CD8-positive, alpha-beta memory T cell (primary cell): ENCODE data around the gene STAT4. TPM values are rescaled to one million over a fixed set of nuclear protein-coding genes. Genes with fewer than 3 reads are reported as not detected.
A peak's percentile ranks its signal among the peaks of the same experiment; 100 is the strongest.
"Not testable (repeated sequence)": the region's sequence is repeated elsewhere in the genome, so short reads cannot be mapped to it uniquely, and the experiment has no call there.

Experiments used
- CTCF ChIA-PET: fragments of 350-600 bp; sonication (Branson Sonifier 250); formaldehyde crosslinking; loops from one replicate; lab custom pipeline; 2021; ENCODE audit warnings: antibody characterized with exemption; lab: Charles Lee
- POLR2A ChIA-PET: fragments of 350-600 bp; sonication (Branson Sonifier 250); formaldehyde crosslinking; loops from one replicate; lab custom pipeline; 2021; ENCODE audit warnings: antibody characterized with exemption; lab: Charles Lee
- DNase-seq, 5 donors: peaks; one replicate each; pipeline versions ENCODE4 v3.0.0 to v3.0.0-alpha.2; 2020 to 2022; ENCODE audit warnings: mixed read lengths in 1 of 5
- H3K27ac ChIP-seq: one replicate; pipeline ENCODE4 v1.7.0; 2013; ENCODE audit warnings: low read depth, mild to moderate bottlenecking, low read length, moderate library complexity
- H3K27me3 ChIP-seq: 2 replicates; pipeline ENCODE4 v1.7.0; 2013; ENCODE audit warnings: low read length, mild to moderate bottlenecking; ENCODE audit not compliant: insufficient read depth, poor library complexity, severe bottlenecking
- H3K36me3 ChIP-seq: 2 replicates; pipeline ENCODE4 v1.7.0; 2013; ENCODE audit warnings: mild to moderate bottlenecking, low read length, moderate library complexity; ENCODE audit not compliant: insufficient read depth
- H3K4me1 ChIP-seq: 2 replicates; pipeline ENCODE4 v1.7.0; 2013; ENCODE audit warnings: mild to moderate bottlenecking, low read length, moderate library complexity; ENCODE audit not compliant: insufficient read depth
- H3K4me3 ChIP-seq: 2 replicates; pipeline ENCODE4 v1.7.0; 2013; ENCODE audit warnings: mild to moderate bottlenecking, low read length
- H3K9me3 ChIP-seq: 2 replicates; pipeline ENCODE4 v1.7.0; 2013; ENCODE audit warnings: mild to moderate bottlenecking, low read length
- H3K27ac Mint-ChIP-seq, 8 donors: one replicate each; pipeline ENCODE4 v1.8.0; 2020 to 2021; ENCODE audit warnings: mixed read lengths in 8 of 8, mild to moderate bottlenecking in 6 of 8, inconsistent platforms in 3 of 8, moderate library complexity in 3 of 8
- H3K27me3 Mint-ChIP-seq, 2 donors: one replicate each; pipeline ENCODE4 v1.8.0; 2020 to 2021; ENCODE audit warnings: mixed read lengths in 2 of 2, mild to moderate bottlenecking in 1 of 2, moderate library complexity in 1 of 2
- H3K36me3 Mint-ChIP-seq, 3 donors: one replicate each; pipeline ENCODE4 v1.8.0; 2020 to 2021; ENCODE audit warnings: mixed read lengths in 3 of 3, inconsistent platforms in 1 of 3, mild to moderate bottlenecking in 1 of 3
- H3K4me1 Mint-ChIP-seq, 3 donors: one replicate each; pipeline ENCODE4 v1.8.0; 2020 to 2021; ENCODE audit warnings: mixed read lengths in 3 of 3, inconsistent platforms in 1 of 3, mild to moderate bottlenecking in 1 of 3
- H3K4me3 Mint-ChIP-seq, 7 donors: one replicate each; pipeline ENCODE4 v1.8.0; 2020 to 2021; ENCODE audit warnings: mixed read lengths in 7 of 7, mild to moderate bottlenecking in 6 of 7, moderate library complexity in 4 of 7, inconsistent platforms in 2 of 7
- H3K9me3 Mint-ChIP-seq, 5 donors: one replicate each; pipeline ENCODE4 v1.8.0; 2020 to 2022; ENCODE audit warnings: mixed read lengths in 5 of 5, mild to moderate bottlenecking in 3 of 5, moderate library complexity in 2 of 5, inconsistent platforms in 1 of 5
- polyA plus RNA-seq: library from polyadenylated mRNA; unstranded; fragments of 300-500 nt; fragmentation: Illumina TruSeq; gene quantifications from one replicate; pipeline ENCODE4 v1.2.3, GENCODE V29; 2021
- total RNA-seq, 2 experiments: library from RNA; stranded (reverse); gene quantifications; one replicate each; pipeline ENCODE4 v1.2.3, GENCODE V29; 2021

STAT4 gene
- total and polyA plus RNA-seq, 3 experiments from 2014 or later = 53.0 to 88.2 (median 54.7) TPM

- ChIA-PET POLR2A (interaction anchor here (1.0 kb wide), 1 partner anchor 31 kb away, joined by 3 read pairs; no protein-coding TSS in a partner anchor), CTCF (interaction anchor here (1.2 kb wide), 1 partner anchor 84 kb away, joined by 3 read pairs; no protein-coding TSS in a partner anchor)
- Histone ChIP-seq H3K4me3 (no peak overlapping the region), H3K27ac (no peak overlapping the region), H3K36me3 (peaks cover 94% of the 10 kb centered on the region), H3K27me3 (no peaks in the 10 kb centered on the region), H3K9me3 (no peaks in the 10 kb centered on the region), H3K4me1 (peaks cover 14% of the 10 kb centered on the region)
- H3K27ac Mint-ChIP-seq = peak overlapping the region in 7 of 8 donors; percentile 21 to 80 (median 64)
- no peak for DNase-seq
- peak overlapping the region in 1 of 7 donors; percentile 33 for H3K4me3 Mint-ChIP-seq
- H3K9me3 Mint-ChIP-seq = peaks cover 0 to 2% (median 0%) of the 10 kb centered on the region in 5 donors
- peaks cover 30 to 93% (median 60%) of the 10 kb centered on the region in 3 donors for H3K36me3 Mint-ChIP-seq
- no peaks in the 10 kb centered on the region for H3K27me3 Mint-ChIP-seq
- peaks cover 36 to 75% (median 65%) of the 10 kb centered on the region in 3 donors for H3K4me1 Mint-ChIP-seq
These were observed 151.7 kb downstream of the STAT4 start for GRCh38 chr2:190999058-190999457.

- Mint-ChIP-seq H3K27me3 (no peaks in the 10 kb centered on the region), H3K4me1 (peaks cover 34 to 70% (median 59%) of the 10 kb centered on the region in 3 donors)
- CTCF ChIA-PET = interaction anchor here (0.9 to 2.5 kb wide), 9 partner anchors 10 to 158 kb away, joined by 3 to 13 read pairs (median 5); no protein-coding TSS in a partner anchor
These were observed 153.2 kb downstream of the STAT4 start for GRCh38 chr2:190997526-190998113.

GRCh38 chr2:190996947-190997346, 153.8 kb downstream of the STAT4 start:
- H3K9me3 ChIP-seq = no peaks in the 10 kb centered on the region
- no peaks in the 10 kb centered on the region for H3K27me3 ChIP-seq
- H3K27me3 Mint-ChIP-seq = no peaks in the 10 kb centered on the region
- DNase-seq = no peak
- peaks cover 2% of the 10 kb centered on the region for H3K4me1 ChIP-seq
- CTCF ChIA-PET = interaction anchor here (0.8 to 2.5 kb wide), 15 partner anchors 10 to 213 kb away, joined by 3 to 13 read pairs (median 4); no protein-coding TSS in a partner anchor
- H3K4me1 Mint-ChIP-seq = peaks cover 30 to 65% (median 57%) of the 10 kb centered on the region in 3 donors
- no peak overlapping the region for H3K4me3 ChIP-seq
- no peaks in the 10 kb centered on the region for H3K9me3 Mint-ChIP-seq
- no peak overlapping the region for H3K4me3 Mint-ChIP-seq
- no peak overlapping the region for H3K27ac ChIP-seq
- H3K36me3 ChIP-seq = peaks cover 93% of the 10 kb centered on the region
- POLR2A ChIA-PET = no interaction called here
- H3K36me3 Mint-ChIP-seq = peaks cover 23 to 91% (median 53%) of the 10 kb centered on the region in 3 donors
- H3K27ac Mint-ChIP-seq = peak overlapping the region; percentile 4 to 87 (median 74)

More at GRCh38 chr2:190997526-190998113, 153.2 kb downstream of the STAT4 start:
- Histone ChIP-seq H3K27ac (no peak overlapping the region), H3K4me3 (no peak overlapping the region), H3K9me3 (no peaks in the 10 kb centered on the region), H3K36me3 (peaks cover 93% of the 10 kb centered on the region), H3K4me1 (peaks cover 6% of the 10 kb centered on the region), H3K27me3 (no peaks in the 10 kb centered on the region)
- no peak for DNase-seq
- H3K9me3 Mint-ChIP-seq = no peaks in the 10 kb centered on the region
- H3K36me3 Mint-ChIP-seq = peaks cover 23 to 91% (median 55%) of the 10 kb centered on the region in 3 donors
- POLR2A ChIA-PET = no interaction called here
- H3K4me3 Mint-ChIP-seq = no peak overlapping the region
- H3K27ac Mint-ChIP-seq = peak overlapping the region in 7 of 8 donors; percentile 5 to 87 (median 75)

GRCh38 chr2:190996338-190996946, 154.4 kb downstream of the STAT4 start:
- H3K27me3 Mint-ChIP-seq = no peaks in the 10 kb centered on the region
- H3K27ac Mint-ChIP-seq = peak overlapping the region; percentile 4 to 87 (median 83)
- no peak overlapping the region for H3K4me3 Mint-ChIP-seq
- no peak overlapping the region for H3K4me3 ChIP-seq
- H3K36me3 ChIP-seq = peaks cover 93% of the 10 kb centered on the region
- no peaks in the 10 kb centered on the region for H3K4me1 ChIP-seq
- H3K9me3 ChIP-seq = no peaks in the 10 kb centered on the region
- H3K36me3 Mint-ChIP-seq = peaks cover 23 to 90% (median 52%) of the 10 kb centered on the region in 3 donors
- DNase-seq = peak in 4 of 5 donors; percentile 18 to 69 (median 35)
- H3K27me3 ChIP-seq = no peaks in the 10 kb centered on the region
- ChIA-PET CTCF (interaction anchor here (0.8 to 2.5 kb wide), 13 partner anchors 15 to 212 kb away, joined by 3 to 13 read pairs (median 5); no protein-coding TSS in a partner anchor), POLR2A (interaction anchor here (1.1 kb wide), 1 partner anchor 13 kb away, joined by 3 read pairs; no protein-coding TSS in a partner anchor)
- no peaks in the 10 kb centered on the region for H3K9me3 Mint-ChIP-seq
- H3K27ac ChIP-seq = no peak overlapping the region
- peaks cover 28 to 60% (median 53%) of the 10 kb centered on the region in 3 donors for H3K4me1 Mint-ChIP-seq

- not testable (repeated sequence) for H3K4me1 ChIP-seq, H3K27me3 Mint-ChIP-seq, H3K4me3 Mint-ChIP-seq, H3K9me3 ChIP-seq, H3K27ac ChIP-seq, H3K27me3 ChIP-seq, H3K9me3 Mint-ChIP-seq, DNase-seq, H3K4me3 ChIP-seq
- Mint-ChIP-seq H3K36me3 (peaks cover 24 to 90% (median 50%) of the 10 kb centered on the region in 3 donors), H3K4me1 (peaks cover 22 to 50% (median 47%) of the 10 kb centered on the region in 3 donors), H3K27ac (peak overlapping the region in 7 of 8 donors; percentile 13 to 87 (median 82))
- ChIA-PET CTCF (interaction anchor here (2.5 kb wide), 1 partner anchor 28 kb away, joined by 8 read pairs; no protein-coding TSS in a partner anchor), POLR2A (interaction anchor here (1.1 kb wide), 1 partner anchor 14 kb away, joined by 3 read pairs; no protein-coding TSS in a partner anchor)
- peaks cover 93% of the 10 kb centered on the region for H3K36me3 ChIP-seq
These were observed 155.5 kb downstream of the STAT4 start for GRCh38 chr2:190995315-190995714.

GRCh38 chr2:190994148-190994547, 156.6 kb downstream of the STAT4 start:
- H3K27ac Mint-ChIP-seq = peak overlapping the region in 4 of 8 donors; percentile 24 to 66 (median 48)
- POLR2A ChIA-PET = no interaction called here
- no peak for DNase-seq
- H3K36me3 ChIP-seq = peaks cover 93% of the 10 kb centered on the region
- no peak overlapping the region for H3K4me3 Mint-ChIP-seq
- H3K36me3 Mint-ChIP-seq = peaks cover 30 to 90% (median 54%) of the 10 kb centered on the region in 3 donors
- CTCF ChIA-PET = interaction anchor here (1.1 to 1.4 kb wide), 3 partner anchors 13 to 27 kb away, joined by 3 to 6 read pairs (median 3); no protein-coding TSS in a partner anchor
- no peaks in the 10 kb centered on the region for H3K9me3 Mint-ChIP-seq
- H3K4me1 Mint-ChIP-seq = peaks cover 18 to 39% (median 38%) of the 10 kb centered on the region in 3 donors
- no peaks in the 10 kb centered on the region for H3K27me3 ChIP-seq
- H3K4me1 ChIP-seq = no peaks in the 10 kb centered on the region
- no peaks in the 10 kb centered on the region for H3K9me3 ChIP-seq
- no peak overlapping the region for H3K27ac ChIP-seq
- no peak overlapping the region for H3K4me3 ChIP-seq
- H3K27me3 Mint-ChIP-seq = no peaks in the 10 kb centered on the region

GRCh38 chr2:190993292-190993643, 157.5 kb downstream of the STAT4 start:
- POLR2A ChIA-PET = no interaction called here
- DNase-seq = no peak
- Mint-ChIP-seq H3K9me3 (no peaks in the 10 kb centered on the region), H3K27ac (peak overlapping the region in 5 of 8 donors; percentile 25 to 69 (median 52)), H3K36me3 (peaks cover 30 to 93% (median 56%) of the 10 kb centered on the region in 3 donors), H3K4me3 (no peak overlapping the region), H3K4me1 (peaks cover 16 to 39% (median 34%) of the 10 kb centered on the region in 3 donors), H3K27me3 (no peaks in the 10 kb centered on the region)
- CTCF ChIA-PET = interaction anchor here (1.4 kb wide), 2 partner anchors 14 to 26 kb away, joined by 3 to 6 read pairs; no protein-coding TSS in a partner anchor
- Histone ChIP-seq H3K27ac (no peak overlapping the region), H3K4me3 (no peak overlapping the region), H3K9me3 (no peaks in the 10 kb centered on the region), H3K27me3 (no peaks in the 10 kb centered on the region), H3K4me1 (no peaks in the 10 kb centered on the region), H3K36me3 (peaks cover 94% of the 10 kb centered on the region)
